ENCODE measurements around the gene RWDD4.

DNA sequence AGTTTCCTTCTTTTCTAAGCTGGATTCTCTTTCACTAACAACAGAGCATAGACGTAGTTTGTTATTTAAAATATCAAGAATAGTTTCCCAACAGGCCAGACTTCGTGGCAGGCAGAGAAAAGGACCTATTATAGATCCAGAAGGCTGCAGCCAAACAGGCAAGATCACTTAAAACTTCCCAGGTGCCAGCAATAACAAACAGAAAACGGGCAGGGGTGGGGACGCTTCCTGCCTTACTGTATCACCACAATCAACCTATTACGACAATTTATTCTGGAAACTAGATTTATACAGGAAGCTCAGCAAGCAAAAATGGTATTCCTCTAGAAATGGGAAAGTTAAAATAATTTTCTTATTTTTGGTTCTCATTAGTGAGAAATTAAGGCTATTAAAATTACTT is 22.1 kb downstream of the RWDD4 start:
- TF ChIP-seq, protein P1, sequence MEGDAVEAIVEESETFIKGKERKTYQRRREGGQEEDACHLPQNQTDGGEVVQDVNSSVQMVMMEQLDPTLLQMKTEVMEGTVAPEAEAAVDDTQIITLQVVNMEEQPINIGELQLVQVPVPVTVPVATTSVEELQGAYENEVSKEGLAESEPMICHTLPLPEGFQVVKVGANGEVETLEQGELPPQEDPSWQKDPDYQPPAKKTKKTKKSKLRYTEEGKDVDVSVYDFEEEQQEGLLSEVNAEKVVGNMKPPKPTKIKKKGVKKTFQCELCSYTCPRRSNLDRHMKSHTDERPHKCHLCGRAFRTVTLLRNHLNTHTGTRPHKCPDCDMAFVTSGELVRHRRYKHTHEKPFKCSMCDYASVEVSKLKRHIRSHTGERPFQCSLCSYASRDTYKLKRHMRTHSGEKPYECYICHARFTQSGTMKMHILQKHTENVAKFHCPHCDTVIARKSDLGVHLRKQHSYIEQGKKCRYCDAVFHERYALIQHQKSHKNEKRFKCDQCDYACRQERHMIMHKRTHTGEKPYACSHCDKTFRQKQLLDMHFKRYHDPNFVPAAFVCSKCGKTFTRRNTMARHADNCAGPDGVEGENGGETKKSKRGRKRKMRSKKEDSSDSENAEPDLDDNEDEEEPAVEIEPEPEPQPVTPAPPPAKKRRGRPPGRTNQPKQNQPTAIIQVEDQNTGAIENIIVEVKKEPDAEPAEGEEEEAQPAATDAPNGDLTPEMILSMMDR (IDR thresholded peaks at IDR 0.05): no peak
- TF ChIP-seq EP300 (IDR thresholded peaks at IDR 0.05; ENCODE audit: low read depth): no peak
